ENCODE measurements around the gene ROCK2. TPM values are rescaled to one million over a fixed set of nuclear protein-coding genes. Genes with fewer than 3 reads are reported as not detected.

The ROCK2 gene
- total and polyA plus RNA-seq, 10 donors, result 4.0 to 89.6 (median 65.8) TPM

DNA sequence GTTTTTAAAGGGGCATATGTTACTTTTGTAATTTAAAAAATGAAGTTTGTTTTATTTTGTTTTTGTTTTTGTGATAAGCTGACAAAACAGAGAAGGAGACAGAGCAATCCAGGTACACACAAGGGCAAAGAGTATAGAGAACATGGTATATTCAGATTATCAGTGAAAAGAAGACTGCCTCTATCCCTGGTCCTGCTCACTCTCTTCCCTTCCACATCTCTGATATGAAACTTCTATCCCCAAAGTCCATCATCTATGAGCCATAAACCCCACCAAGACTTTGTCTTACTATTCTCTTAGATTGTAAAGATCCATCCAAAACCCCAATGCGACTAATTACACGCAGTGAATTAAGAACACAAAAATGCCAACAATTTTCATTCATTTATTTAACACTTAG, 16.6 kb downstream of the ROCK2 start:
- WGBS, 5 donors, result 68 to 97% (median 74%) methylated on average over 2 of the region's 2 CpGs
- no peak overlapping the region for H3K4me3 ChIP-seq
- no peak for TF ChIP-seq POLR2A (IDR thresholded peaks at IDR 0.05)
- no peak for TF ChIP-seq POLR2AphosphoS5 (IDR thresholded peaks at IDR 0.05)
- TF ChIP-seq, protein P1, sequence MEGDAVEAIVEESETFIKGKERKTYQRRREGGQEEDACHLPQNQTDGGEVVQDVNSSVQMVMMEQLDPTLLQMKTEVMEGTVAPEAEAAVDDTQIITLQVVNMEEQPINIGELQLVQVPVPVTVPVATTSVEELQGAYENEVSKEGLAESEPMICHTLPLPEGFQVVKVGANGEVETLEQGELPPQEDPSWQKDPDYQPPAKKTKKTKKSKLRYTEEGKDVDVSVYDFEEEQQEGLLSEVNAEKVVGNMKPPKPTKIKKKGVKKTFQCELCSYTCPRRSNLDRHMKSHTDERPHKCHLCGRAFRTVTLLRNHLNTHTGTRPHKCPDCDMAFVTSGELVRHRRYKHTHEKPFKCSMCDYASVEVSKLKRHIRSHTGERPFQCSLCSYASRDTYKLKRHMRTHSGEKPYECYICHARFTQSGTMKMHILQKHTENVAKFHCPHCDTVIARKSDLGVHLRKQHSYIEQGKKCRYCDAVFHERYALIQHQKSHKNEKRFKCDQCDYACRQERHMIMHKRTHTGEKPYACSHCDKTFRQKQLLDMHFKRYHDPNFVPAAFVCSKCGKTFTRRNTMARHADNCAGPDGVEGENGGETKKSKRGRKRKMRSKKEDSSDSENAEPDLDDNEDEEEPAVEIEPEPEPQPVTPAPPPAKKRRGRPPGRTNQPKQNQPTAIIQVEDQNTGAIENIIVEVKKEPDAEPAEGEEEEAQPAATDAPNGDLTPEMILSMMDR (IDR thresholded peaks at IDR 0.05 in 8 of 11, conservative IDR thresholded peaks at IDR 0.05 in 3 of 11), result no peak
- H3K4me1 ChIP-seq, result peaks cover 12 to 61% (median 47%) of the 10 kb centered on the region in 6 donors
- intact Hi-C loops (cut with DNase I; ENCODE audit: low total_unique reads), result no loop called here
- H3K27ac ChIP-seq, result no peak overlapping the region
- DNase-seq, result no peak
- H3K36me3 ChIP-seq, result no peaks in the 10 kb centered on the region
- H3K27me3 ChIP-seq (replicated peaks in 1 of 7), result no peaks in the 10 kb centered on the region
- H3K9me3 ChIP-seq, result peaks cover 0 to 6% (median 0%) of the 10 kb centered on the region in 8 donors

DNA sequence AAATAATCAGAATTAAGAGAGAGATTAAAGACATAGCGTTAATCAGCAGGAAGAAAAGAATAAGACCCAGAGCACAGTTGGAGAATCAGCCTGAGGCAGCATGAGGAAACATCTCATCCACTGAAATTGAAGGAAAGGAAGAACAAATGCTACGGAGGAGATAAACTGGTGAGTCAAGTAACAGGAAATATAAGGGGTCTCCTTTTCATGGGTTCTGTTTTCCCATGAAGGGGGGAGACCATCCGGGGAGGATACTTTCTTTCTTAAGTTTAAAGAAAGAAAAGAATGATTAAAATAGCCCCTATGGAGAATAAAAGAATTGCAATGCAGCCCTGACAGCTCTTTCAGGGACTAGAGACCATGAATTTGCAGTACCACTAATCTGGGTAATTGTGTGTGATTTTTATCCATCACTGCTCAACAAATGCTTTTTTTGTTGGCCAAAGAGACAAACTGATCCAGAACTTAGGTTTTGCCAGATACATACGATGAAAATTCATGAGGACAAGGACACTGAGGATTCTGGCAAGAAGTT, 17.7 kb downstream of the ROCK2 start:
- Histone ChIP-seq H3K4me1 (peaks cover 12 to 72% (median 50%) of the 10 kb centered on the region in 6 donors), H3K27ac (peak overlapping the region in 2 of 8 donors; percentile 9 to 27), H3K27me3 (replicated peaks in 1 of 7) (no peaks in the 10 kb centered on the region), H3K36me3 (no peaks in the 10 kb centered on the region), H3K9me3 (no peaks in the 10 kb centered on the region), H3K4me3 (no peak overlapping the region)
- intact Hi-C loops (cut with DNase I; ENCODE audit: low total_unique reads), result no loop called here
- WGBS, 5 donors, result 37 to 53% (median 42%) methylated on average over 4 of the region's 4 CpGs
- no peak for DNase-seq
- TF ChIP-seq, protein P1 (IDR thresholded peaks at IDR 0.05 in 8 of 11, conservative IDR thresholded peaks at IDR 0.05 in 3 of 11), result no peak
- TF ChIP-seq POLR2A (IDR thresholded peaks at IDR 0.05) (no peak), POLR2AphosphoS5 (IDR thresholded peaks at IDR 0.05) (no peak)

DNA sequence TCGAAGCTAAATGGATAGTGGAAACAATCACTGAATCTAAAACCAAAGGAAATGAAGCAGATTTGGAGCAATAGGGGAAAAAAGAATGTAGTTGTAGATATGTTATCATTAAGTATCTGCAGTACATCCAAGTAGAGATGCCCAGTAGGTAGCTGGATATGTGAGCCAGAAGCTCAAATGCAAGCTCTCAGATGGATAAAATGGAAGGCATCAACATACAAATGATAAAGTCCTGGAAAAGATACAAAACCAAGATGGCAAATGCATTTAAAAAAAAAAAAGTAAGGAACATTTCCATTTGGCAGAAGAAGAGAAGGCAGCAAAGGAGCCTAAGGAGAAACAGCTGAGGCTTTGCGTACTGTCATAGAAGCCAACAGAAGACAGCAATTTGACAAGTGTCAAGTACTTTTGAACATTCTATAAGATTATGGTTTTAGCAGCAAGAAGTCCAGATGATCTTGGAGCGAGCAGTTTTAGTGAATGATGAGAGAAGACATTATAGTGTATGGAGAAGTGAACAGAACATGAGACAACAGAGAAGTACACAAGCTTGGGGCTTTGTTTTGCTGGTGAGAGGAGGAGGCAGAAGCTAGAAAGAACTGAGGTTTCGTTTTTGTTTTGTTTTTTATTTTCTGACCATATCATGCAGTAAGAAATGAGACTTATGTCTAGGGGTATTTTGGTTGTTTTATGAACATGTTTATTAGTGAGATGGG, 18.3 kb downstream of the ROCK2 start:
- Histone ChIP-seq H3K27ac (peak overlapping the region in 2 of 8 donors; percentile 9 to 27), H3K4me3 (no peak overlapping the region), H3K36me3 (no peaks in the 10 kb centered on the region), H3K4me1 (peaks cover 12 to 78% (median 52%) of the 10 kb centered on the region in 6 donors), H3K27me3 (replicated peaks in 1 of 7) (no peaks in the 10 kb centered on the region), H3K9me3 (no peaks in the 10 kb centered on the region)
- WGBS, 5 donors, result 49 to 63% (median 55%) methylated on average over 4 of the region's 4 CpGs
- DNase-seq, result no peak
- intact Hi-C loops (cut with DNase I; ENCODE audit: low total_unique reads), result no loop called here
- TF ChIP-seq POLR2AphosphoS5 (IDR thresholded peaks at IDR 0.05) (no peak), POLR2A (IDR thresholded peaks at IDR 0.05) (no peak)

DNA sequence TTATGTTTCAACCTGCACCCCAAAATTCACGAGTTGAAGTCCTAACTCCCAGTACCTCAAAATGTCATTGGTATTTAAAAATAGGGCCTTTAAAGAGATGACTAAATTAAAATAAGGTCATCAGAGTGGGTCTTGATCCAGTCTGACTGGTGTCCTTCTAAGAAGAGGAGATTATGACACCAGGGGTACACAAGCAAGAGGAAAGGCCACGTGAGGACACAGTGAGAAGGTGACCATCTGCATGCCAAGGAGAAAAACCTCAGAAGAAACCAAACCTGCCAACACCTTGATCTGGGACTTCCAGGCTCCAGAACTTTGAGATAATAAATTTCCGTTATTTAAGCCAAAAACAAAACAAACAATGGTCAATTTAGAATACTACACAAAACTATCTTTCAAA, 22.6 kb downstream of the ROCK2 start:
- intact Hi-C loops (cut with DNase I; ENCODE audit: low total_unique reads), result no loop called here
- no peak overlapping the region for H3K4me3 ChIP-seq

More for the DNA sequence above, 22.6 kb downstream of the ROCK2 start:
- 75 to 87% (median 85%) methylated on average over 3 of the region's 3 CpGs for WGBS, 5 donors
- no peaks in the 10 kb centered on the region for H3K36me3 ChIP-seq
- no peaks in the 10 kb centered on the region for H3K27me3 ChIP-seq (replicated peaks in 1 of 7)
- TF ChIP-seq, protein P1 (IDR thresholded peaks at IDR 0.05 in 8 of 11, conservative IDR thresholded peaks at IDR 0.05 in 3 of 11), result no peak
- TF ChIP-seq POLR2AphosphoS5 (IDR thresholded peaks at IDR 0.05), result no peak
- TF ChIP-seq POLR2A (IDR thresholded peaks at IDR 0.05), result no peak
- H3K27ac ChIP-seq, result no peak overlapping the region
- peaks cover 8 to 75% (median 38%) of the 10 kb centered on the region in 6 donors for H3K4me1 ChIP-seq
- no peaks in the 10 kb centered on the region for H3K9me3 ChIP-seq
- DNase-seq, result no peak
